H54 (cell line): ENCODE results near the gene FOXR1.

ENCODE experiments used
- DNase-seq: peaks from one replicate; pipeline ENCODE4 v3.0.0; 2011; ENCODE audit warnings: low spot score, mixed read lengths; ENCODE audit not compliant: insufficient read length
- FAIRE-seq: peaks from 3 replicates; lab custom pipeline; 2011; peaks lifted over from hg19 to GRCh38; lab: Jason Lieb, UNC
- POLR2A ChIP-seq: IDR thresholded peaks from 2 replicates; pipeline ENCODE4 v1.6.1; 2011; ENCODE audit warnings: low read depth, mild to moderate bottlenecking, low read length

Gene FOXR1

DNA sequence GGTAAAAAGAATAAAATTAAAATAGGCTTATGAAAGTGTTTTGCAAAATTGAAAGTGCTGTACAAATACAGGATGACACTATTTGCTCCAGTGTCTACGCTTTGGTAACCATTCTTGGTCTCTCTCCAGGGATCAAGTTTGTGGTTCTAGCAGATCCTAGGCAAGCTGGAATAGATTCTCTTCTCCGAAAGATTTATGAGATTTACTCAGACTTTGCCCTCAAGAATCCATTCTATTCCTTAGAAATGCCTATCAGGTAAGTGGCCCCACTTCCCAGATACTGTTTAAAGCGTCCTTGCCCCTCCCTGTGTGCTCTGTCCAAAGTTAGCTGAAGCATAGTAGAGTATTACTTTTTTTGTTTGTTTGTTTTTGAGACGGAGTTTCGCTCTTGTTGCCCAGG, 50.1 kb downstream of the FOXR1 start:
- FAIRE-seq (no peak), DNase-seq (no peak)
- TF ChIP-seq POLR2A, result no peak

DNA sequence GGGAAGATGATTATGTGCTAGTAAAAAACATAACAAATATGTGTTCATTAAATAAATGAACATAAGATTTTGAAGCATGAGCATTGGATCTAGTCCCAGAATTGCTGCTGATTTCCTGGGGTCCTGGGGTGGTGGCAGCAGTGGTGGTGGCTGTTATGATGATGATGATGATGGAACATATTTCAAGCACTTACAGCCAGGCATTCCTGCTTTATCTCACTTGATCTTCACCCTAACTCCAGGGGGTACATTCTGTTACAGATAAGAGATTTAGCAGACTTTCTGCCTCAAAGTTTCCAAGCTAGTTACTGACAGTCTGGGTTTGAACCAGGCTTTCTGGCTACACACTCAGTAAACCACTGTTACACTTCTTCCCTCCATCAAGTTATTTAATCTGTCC, 52.2 kb downstream of the FOXR1 start:
- TF ChIP-seq POLR2A, result no peak
- FAIRE-seq, result no peak

GRCh38 chr11:119024430-119025098, 53.0 kb downstream of the FOXR1 start:
- TF ChIP-seq POLR2A, result no peak
- FAIRE-seq, result no peak

More for the DNA sequence above, 52.2 kb downstream of the FOXR1 start:
- no peak for DNase-seq

DNA sequence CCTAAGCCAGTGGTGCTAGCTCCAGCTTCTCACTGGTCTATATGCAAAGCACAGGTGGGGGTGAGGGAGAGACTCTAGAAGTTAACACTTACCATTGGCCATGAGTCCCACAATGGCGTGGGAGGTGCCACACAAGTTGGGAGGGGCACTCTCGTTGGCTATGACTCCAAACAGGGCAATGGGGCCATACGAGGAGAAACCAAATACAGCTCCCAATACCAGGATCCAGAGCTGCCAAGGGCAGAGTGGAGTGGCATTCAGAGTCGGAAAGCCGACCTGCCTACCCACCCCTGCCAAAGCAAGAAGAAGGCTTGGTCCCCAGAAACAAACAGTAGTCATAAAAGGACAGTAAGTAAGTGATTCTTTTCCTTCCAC, 53.5 kb downstream of the FOXR1 start:
- no peak for DNase-seq
- no peak for FAIRE-seq
- TF ChIP-seq POLR2A, result no peak

More at GRCh38 chr11:119024430-119025098, 53.0 kb downstream of the FOXR1 start:
- no peak for DNase-seq

- FAIRE-seq (no peak), DNase-seq (no peak)
- no peak for TF ChIP-seq POLR2A
These were observed 54.0 kb downstream of the FOXR1 start for GRCh38 chr11:119025541-119025940.

GRCh38 chr11:119025978-119026766, 54.6 kb downstream of the FOXR1 start:
- FAIRE-seq, result no peak

GRCh38 chr11:119026970-119027369, 55.4 kb downstream of the FOXR1 start:
- FAIRE-seq, result no peak
- TF ChIP-seq POLR2A, result no peak
- no peak for DNase-seq

More at GRCh38 chr11:119025978-119026766, 54.6 kb downstream of the FOXR1 start:
- no peak for DNase-seq
- TF ChIP-seq POLR2A, result no peak

DNA sequence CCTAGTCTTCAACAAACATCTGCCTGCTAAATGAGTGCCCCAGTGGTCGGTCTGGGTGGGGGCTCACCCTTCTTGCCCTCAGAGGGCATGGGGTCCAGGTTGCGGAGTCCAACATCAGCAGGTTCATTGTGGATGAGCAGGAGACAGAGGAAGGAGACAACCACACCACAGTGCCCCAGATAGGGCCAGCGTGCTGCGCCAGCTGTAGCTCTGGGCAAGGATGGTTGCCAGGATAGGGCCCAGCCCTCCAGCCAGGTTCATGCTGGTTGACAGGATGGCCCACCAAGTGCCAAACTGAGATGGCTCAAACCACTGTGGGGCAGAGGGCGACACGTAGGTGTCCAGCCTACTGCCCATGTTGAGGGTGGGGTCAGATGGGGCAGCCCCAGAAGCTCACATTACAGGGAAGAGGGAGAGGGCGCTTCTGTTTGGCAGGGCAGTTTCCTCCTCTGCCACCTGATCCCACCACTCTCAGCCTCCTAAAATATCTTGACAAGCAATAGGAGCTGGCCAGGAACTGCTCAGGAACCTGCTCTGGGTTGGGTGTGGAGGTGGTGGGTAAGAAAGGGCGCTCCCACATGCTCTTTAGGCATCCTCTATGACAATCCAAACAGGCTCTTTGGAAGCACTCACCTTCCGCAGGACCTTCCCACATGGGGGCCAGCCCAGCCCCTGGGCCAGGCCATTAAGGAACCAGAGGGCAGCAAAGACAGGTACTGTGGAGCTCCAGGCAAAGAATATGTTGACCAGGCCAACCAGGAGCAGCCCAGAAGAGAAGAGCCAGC, 56.2 kb downstream of the FOXR1 start:
- no peak for DNase-seq
- TF ChIP-seq POLR2A, result no peak
- no peak for FAIRE-seq

- FAIRE-seq (no peak), DNase-seq (no peak)
- TF ChIP-seq POLR2A, result no peak
These were observed 56.9 kb downstream of the FOXR1 start for GRCh38 chr11:119028346-119029068.

GRCh38 chr11:119029069-119029339, 57.4 kb downstream of the FOXR1 start:
- FAIRE-seq (no peak), DNase-seq (no peak)
- TF ChIP-seq POLR2A, result no peak

DNA sequence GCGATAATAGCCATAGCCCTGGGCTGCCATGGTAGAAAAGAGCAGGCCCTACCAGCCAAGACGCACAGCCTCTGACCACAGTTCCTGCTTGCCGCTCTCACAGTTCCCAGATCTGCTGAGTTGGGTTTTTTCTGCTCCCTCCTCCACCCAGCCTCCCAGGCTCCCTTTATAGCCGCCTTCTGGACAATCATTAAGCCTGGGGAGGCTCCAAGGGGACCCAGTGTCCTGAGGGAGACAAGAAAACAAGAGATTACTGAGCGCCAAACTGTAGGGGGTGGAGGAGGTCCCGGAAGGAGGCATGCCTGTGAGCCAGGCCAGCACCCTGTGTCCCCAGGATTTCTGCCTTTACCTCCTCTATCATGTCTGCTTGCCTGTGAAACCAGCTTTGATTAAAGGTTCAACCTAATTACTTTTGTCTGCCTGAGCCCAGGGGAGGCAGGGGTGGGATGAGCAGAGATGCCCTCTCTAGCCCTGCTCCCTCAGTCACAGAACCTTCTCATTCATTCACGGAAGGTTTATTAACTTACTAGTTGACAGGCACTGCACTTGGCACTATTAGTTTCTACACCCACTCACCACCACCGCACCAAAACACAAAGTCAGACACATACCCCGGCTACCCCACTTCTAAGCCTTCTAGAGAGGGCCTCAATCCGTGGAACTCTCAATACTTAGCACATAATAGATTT, 57.9 kb downstream of the FOXR1 start:
- no peak for TF ChIP-seq POLR2A
- DNase-seq (no peak), FAIRE-seq (no peak)

DNA sequence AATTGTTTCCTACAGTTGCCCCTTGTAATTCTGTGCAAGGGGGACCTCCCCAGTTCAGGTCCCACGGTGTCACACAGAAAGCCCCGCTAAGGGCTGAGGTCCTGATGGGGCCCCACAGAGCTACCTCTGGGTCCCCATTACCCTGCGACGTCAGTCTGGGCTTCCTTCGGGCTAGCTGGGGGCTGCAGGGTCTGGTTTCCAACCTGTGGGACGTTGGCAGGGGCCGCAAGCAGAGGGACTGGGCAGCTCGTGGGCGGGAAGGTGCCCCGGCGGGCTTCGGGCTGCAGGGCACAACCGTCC, 58.4 kb downstream of the FOXR1 start:
- TF ChIP-seq POLR2A, result no peak
- FAIRE-seq (no peak), DNase-seq (no peak)

DNA sequence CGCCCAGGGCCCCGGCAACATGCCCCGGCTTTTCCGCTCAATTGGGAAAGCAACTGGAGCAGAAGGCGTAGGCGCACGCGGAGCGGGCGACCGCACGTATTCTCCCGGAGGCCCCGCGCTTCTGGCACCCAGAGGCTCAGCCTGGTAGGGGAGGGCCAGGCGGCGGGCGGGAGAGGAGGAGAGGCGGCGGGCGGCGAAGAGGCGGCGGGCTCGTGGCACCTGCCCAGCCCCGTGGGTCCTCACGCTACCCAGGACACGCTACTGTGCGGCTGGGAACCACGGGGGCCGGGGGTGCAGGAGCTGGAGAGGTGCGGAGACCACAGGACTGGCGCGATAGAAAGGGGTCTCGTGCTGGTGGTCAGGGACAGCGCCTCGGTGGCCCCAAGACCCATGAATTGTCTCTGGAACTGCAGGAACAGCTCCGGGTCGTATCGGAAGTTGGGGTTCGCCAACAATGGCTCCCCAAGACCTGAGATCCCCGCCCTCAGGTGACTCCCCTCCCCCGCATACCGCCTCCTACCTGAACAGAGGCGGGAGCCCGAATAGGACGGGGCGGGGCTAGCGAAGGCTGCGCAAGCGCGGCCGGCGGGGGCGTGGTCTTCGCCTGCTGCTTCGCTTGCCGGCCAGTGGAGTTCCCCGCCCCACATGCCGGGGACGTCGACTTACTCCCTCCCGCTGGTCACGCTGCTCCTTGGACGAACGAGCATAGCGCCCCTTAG, 58.9 kb downstream of the FOXR1 start, which contains the start of gene SLC37A4:
TSS of gene SLC37A4 (minus strand) at position 549 of the 719 bp plus-strand sequence.
- TF ChIP-seq POLR2A, result 0 out of 2 replicates have a peak, but pooled peaks have one; percentile 27
- DNase-seq (peak; percentile 88), FAIRE-seq (no peak)
